Raji (cell line): Measurements from ENCODE around the gene FXYD1.

Source experiments
- POLR2A ChIP-seq: IDR thresholded peaks from 2 replicates; pipeline ENCODE4 v1.6.1; 2011; ENCODE audit warnings: low read depth, low read length, control low read depth; ENCODE audit not compliant: insufficient read depth

The FXYD1 gene

GRCh38 chr19:35138305-35138892, at the start of gene FXYD1:
TSS of gene FXYD1 (plus strand) at chr19:35138824. CDS start at chr19:35140080, 1,256 bp downstream.
- no peak for TF ChIP-seq POLR2A

- no peak for TF ChIP-seq POLR2A
Measured at GRCh38 chr19:35089554-35089953, 49.1 kb upstream of the FXYD1 start.

- no peak for TF ChIP-seq POLR2A
Measured at GRCh38 chr19:35090160-35090505, 48.5 kb upstream of the FXYD1 start.

- TF ChIP-seq POLR2A = no peak
Measured at GRCh38 chr19:35090506-35091214, 48.0 kb upstream of the FXYD1 start.

- TF ChIP-seq POLR2A = no peak
Measured at GRCh38 chr19:35093430-35093829, 45.2 kb upstream of the FXYD1 start.

- TF ChIP-seq POLR2A = no peak
Measured at GRCh38 chr19:35093941-35094647, 44.5 kb upstream of the FXYD1 start.

- TF ChIP-seq POLR2A = no peak
Measured at GRCh38 chr19:35094656-35095055, 44.0 kb upstream of the FXYD1 start.

GRCh38 chr19:35095667-35096368, 42.8 kb upstream of the FXYD1 start:
- no peak for TF ChIP-seq POLR2A

- TF ChIP-seq POLR2A = no peak
Measured at GRCh38 chr19:35098413-35099049, 40.1 kb upstream of the FXYD1 start.

- TF ChIP-seq POLR2A = no peak
Measured at GRCh38 chr19:35099155-35099896, 39.3 kb upstream of the FXYD1 start.

- no peak for TF ChIP-seq POLR2A
Measured at GRCh38 chr19:35099897-35100275, 38.7 kb upstream of the FXYD1 start.

GRCh38 chr19:35100588-35101533, 37.8 kb upstream of the FXYD1 start:
- TF ChIP-seq POLR2A = no peak

- TF ChIP-seq POLR2A = no peak
Measured at GRCh38 chr19:35104361-35104760, 34.3 kb upstream of the FXYD1 start.
